Measurements from ENCODE around the gene BRWD1.

The BRWD1 gene

DNA sequence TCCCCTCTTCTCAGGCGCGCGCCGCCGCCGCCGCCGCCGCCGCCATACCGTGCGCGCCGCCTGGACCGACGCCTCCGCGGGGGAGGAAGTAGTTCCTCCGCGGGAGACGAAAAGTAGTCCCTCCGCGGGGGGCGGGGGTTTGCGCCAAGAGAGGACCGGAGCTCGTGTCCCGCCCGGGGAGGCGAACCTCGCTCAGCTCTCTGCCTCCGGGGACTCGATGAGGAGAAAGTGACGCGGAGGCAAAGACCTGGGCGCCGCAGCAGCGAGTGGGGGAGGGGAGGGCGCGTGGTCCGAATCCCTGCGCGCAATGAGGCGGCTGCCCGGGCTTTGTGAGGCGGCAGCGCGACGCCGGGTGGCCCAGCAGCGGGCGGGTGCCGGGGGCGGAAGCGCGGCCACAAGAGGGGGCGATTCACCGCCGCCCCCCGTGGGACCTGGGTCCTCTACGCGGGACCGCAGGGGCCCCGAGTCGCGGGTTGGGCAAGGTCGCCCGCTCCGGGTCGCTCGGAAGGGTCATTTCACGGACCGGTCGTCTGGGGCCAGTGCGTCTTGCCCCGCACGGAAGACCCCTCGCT, at the start of gene BRWD1:
Gene BRWD1, minus strand, starts transcription at position 62 of the 572 bp plus-strand sequence. CDS start 141 bp downstream, outside the sequence.
- peak; percentile 85 for DNase-seq (ENCODE audit: low spot score)

DNA sequence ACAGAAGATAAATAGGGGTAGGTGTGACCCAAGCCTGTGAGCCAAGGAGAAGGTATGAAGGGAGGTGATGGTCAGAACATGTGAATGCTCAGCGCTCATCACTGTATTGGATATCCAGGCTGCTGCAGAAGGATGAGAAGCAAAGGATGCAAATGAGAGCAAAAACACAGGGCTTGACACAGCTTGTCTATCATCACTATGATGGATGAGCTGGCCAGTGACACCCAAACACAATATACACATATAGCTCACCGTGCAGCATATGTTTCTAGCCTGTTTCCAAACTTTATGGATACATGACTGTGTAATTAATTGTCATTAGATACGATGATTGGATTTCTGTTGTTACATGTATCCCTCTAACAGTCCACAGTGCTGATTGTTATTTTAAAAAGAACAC, 49.3 kb upstream of the BRWD1 start:
- DNase-seq (ENCODE audit: low spot score), result no peak

DNA sequence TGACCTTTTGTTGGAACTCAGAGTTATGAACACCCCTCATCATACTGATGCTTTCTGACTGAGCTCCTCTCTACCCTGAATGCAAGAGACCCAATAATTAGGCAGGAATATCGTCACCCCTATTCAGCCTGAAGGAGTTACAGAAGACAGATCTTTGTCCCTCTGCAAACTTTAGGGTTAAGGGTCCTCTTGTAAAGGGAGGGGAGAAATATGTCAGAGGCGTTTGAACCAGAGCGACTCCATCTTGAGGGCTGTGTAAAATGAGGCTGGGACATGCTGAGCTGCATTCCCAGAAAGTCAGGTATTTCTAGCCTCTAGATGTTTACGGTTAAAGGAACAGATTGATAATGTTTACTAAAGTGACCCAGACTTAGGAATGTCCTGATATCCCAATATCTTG, 46.0 kb upstream of the BRWD1 start:
- no peak for DNase-seq (ENCODE audit: low spot score)

DNA sequence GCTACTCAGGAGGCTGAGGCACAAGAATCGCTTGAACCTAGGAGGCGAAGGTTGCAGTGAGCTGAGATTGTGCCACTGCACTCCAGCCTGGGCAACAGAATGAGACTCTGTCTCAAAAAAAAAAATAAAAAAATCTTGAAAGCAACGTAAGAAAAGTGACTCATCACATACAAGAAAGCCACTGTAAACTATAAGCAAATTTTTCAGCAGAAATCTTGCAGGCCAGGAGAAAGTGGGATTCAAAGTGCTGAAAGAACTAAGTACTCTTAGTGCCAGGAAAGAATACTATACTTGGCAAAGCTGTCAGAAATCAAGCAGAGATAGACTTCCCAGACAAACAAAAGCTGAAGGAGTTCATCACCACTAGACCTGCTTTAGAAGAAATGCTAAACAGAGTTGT, 39.9 kb upstream of the BRWD1 start:
- DNase-seq (ENCODE audit: low spot score), result no peak

DNA sequence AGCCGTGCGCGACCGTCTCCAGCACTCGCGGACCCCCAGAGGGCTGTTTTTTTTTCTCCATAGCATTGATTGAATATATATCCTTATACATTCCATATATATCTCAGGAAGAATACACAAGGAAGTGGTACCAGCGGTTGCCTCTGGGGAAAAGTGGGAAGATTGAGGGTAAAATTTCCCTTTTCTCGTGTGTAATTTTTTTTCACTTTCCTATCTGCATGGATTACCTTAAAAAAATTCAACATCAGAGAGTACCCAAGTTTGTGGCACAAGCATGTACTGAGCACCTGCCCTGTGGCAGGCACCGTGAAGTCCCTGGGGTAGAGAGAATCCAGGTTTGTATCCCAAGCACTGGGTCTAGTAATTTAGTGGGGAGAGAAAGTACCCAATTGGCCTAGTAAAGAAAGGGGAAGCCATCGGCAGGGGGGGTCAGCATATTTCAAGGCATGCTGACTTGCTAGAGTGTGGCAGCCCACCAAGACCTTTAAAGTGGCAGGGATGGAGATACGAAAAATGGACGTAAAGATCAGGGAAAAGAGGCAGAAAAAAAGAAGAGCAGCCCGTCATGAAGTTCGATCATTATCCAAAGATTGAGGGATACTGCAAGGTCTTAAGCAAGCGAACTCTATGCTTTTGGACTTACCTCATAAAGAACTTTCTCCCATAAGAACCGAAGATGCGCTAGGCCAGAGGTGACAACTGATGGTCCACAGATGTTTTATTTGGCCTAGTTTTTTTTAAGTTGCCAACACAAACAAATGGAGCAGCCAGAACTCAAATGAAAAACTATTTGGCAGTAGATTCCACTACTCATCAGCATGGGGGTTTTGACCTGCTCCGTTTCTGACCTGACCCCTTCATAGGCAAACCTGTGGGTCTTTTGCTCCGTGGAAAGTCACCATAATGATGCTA, 36.9 kb upstream of the BRWD1 start:
- no peak for DNase-seq (ENCODE audit: low spot score)

DNA sequence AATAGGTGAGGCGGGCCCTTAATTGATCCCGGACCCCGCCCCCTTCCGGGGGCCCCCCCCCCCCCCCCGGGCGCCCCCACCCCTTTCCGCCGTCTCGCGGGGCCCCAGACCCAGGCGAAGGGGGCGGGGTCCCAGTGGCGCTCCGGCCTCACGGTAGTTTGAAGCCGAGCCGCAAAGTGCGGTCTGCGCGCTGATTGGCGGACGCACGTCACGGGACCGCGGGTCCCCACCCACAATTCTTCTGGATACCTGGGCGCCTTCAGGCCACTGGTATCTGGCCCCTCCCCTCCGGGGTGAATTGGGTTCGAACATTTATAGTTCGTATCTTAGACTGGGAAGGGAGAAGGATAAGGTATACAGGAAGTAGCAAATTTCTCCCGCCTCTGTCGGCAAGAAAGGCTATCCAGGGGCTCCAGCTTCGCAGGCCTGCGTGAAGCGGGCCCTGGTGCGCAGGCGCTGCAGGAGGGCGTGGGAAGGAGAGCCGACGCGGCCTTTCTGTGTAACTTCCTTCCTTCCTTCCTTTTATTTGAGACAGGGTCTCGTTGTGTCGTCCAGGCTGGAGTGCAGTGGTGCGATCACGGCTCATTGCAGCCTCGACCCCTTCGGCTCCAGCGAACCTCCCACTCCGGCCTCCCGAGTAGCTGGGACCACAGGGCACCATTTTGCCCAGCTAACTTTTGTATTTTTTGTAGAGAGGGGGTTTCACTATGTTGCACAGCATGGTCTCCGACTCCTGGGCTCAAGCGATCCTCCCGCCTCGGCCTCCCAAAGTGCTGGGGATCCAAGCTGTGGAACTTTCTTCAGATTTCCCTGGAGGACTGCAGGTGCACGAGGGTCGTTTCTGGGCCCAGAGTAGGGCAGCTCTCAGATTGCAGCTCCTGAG, 36.0 kb upstream of the BRWD1 start:
- DNase-seq (ENCODE audit: low spot score), result peak; percentile 96

DNA sequence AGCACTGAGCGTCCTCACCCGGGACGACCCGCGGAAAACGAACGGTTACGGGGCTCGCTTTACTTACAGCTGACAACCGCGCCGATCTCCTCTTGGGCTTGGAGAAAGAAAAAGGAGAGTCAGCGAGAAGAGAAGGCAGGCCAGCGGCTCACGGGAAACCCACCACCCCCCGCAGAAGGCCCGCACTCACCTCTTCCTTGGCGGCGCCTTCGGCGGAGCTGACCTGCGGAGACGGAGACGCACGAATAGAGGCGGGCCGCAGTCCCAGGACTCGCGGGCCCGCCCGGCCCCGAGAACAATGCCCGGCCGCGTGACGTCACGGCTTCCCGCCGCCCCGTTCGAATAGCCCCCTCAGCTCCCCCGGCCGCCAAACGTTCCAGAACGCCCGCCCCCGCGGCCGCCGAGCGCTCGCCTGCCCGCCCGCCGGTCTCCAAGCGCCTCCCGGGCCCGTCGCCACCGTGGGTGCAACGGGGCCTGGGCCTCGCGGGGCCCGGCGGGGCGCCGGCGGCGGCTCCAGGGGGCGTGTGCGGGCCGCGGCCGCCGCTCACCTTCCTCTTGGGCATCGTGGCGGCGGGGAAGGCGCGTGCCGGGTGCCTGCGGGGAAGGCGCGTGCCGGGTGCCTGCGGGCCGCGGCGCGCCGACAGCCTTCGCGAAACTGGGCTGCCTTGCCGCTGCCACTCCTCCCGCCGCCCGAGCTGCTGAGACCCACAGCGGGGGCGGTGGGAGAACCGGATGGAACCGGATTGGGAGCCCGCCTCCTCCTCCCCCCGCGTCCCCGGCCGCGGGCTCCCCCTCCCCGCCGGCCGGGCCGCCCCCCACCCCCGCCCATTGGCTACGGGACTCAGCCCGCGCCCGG, 35.2 kb upstream of the BRWD1 start, which contains the start of gene HMGN1:
Gene HMGN1, minus strand, starts transcription at position 734 of the 856 bp plus-strand sequence. Its CDS starts 171 bp downstream, at position 563.
- peak; percentile 90 for DNase-seq (ENCODE audit: low spot score)

DNA sequence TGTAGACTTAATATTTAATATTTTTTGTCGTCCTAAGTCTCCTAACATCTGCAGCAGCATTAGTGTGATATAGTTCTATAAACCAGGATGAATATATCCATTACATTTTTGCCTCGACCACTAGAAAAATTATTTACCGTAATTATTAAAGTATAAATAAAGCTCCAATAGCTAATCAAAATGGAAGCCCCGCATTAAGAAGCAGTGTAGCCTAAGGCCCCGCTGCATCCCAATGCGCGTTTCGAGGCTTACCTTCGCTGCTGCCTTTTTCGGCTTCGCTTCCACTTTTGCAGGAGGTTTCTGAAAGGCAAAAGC, 34.6 kb upstream of the BRWD1 start:
- DNase-seq (ENCODE audit: low spot score), result no peak

DNA sequence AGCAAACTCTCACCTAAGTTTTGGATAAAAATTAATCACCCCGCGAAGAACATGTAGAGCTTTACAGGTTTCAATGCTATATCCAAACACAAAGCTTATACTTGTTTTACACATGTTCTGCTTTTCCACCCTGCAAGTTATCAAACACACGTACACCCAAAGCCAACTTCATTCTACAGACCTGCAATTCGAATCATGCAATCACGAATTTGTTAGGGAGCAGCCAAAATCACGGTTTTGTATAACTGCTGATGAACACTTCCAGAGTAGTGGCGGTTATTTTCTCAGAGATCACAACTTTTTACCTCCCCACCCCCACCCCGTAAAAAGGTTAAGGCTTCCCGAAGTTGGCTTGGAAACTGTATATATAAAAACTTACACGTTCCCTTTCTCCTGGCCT, 34.1 kb upstream of the BRWD1 start:
- DNase-seq (ENCODE audit: low spot score), result no peak

DNA sequence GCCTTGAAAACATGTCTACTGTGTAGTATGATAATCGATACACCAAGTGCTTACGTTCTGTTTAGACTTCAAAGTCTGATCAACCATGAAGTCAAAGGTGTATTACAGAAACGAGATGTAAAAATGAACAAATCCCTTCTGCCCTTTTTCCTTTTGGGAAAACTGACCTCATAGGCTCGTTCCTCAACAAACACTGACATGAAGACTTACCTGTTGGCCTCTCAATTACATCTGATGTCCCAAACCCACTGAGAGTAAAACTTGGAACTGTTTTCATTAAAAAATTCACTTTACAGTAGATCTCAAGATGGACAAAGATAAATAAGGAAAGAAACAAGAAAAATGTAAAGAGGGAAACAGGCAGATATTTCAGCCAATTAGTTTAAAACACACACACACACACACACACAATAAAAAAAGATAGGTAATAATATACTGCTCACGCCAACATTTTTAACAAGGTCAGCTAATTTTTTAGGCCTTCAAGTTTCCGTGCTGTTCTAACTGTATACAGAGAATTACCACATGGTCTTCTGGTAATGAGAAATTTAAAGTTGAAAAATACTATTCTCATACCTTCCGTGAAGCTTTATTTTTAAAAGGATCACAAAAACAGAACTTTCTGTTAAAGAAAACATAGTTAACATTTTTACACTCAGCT, 33.4 kb upstream of the BRWD1 start:
- DNase-seq (ENCODE audit: low spot score), result no peak

DNA sequence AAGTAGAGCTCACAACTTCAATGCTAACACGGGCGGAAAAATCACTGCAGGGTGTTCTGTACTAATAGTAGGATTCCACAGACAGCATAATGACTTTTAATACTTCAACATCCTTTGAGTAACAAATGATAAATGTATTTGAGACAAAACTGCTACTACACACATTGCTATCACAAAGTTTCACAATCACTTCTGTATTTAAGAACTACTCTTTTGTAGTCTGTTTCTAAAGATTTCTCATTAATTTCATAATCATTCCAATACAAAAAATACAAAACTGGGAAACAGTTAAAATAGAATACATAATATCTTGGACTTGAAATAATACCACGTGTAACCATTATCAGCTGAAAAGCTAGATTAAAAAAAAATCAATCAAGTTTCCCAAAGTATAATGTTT, 32.8 kb upstream of the BRWD1 start:
- no peak for DNase-seq (ENCODE audit: low spot score)

DNA sequence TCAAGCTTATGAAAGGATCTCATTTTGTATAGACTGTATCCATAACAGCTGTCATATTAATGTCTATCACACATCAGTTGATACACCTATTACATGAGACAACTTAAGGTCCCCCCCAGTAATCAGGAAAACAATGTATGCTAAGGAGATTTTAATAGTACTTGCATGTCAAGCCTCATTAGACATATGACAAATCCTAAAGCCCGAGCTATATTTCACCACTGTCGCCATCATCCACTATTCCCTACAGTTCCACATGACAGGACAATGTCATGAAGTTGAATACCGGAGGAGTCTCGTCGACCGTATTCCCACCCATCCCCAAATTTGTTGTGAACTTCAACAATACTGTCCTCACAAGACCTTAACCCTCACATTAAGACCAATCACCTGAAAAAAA, 32.0 kb upstream of the BRWD1 start:
- DNase-seq (ENCODE audit: low spot score), result no peak

DNA sequence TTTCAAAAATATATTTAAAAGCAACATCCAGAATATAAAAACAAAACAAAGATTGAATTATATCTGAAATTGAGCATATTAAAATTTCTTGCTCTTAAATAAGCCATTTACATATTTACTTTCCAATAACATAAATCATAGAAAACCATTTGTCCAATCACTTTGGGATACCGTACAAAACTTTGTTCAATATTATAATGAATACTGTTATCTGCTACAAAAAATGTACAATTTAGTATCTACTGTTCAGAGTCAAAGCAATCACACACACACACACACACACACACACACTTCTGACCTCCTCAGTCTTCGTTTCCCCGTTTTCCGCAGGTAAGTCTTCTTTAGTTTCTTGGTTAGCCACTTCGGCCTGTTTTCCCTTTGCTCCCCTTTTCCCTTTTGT, 31.4 kb upstream of the BRWD1 start:
- DNase-seq (ENCODE audit: low spot score), result no peak

DNA sequence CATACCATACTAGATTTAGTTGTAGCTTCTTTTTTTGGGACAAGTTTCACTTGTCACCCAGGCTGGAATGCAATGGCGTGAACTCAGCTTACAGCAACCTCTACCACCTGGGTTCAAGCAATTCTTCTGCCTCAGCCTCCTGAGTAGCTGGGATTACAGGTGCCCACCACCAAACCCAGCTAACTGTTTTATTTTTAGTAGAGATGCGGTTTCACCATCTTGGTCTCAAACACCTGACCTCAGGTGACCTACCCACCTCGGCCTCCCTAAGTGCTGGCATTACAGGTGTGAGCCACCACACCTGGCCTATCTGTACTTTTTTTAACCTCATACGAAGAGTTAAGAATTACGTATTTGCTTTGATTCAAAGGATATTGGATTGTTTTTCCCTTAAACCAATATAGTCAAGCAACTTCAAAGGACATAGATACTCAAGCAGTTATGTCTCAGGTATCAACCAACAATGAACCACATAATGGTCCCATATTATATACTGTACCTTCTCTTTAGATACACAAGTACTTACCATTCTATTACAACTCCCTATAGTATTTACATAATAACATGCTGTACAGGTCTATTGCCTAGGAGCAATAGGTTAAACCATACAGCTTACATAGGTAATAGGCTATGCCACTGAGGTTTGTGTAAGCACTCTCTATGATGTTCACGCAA, 28.0 kb upstream of the BRWD1 start:
- DNase-seq (ENCODE audit: low spot score), result no peak

DNA sequence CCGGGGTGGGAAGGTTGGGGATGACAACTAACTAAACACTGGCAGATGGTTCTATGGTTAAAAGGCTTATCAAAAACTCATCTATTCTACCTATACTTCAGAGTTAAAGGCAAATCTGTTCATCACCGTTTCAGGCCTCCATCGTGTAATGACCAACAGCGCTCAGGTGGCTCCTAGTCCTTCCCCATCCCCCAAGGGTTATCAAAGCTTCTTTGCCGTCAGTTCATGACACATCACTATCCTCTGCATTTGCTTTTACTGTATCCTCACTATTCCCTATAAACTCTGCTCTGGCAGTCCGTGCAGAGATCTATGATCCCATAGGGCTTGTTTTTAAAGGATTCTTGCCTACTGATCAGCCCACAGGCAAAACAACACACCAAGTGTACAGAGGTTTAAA, 27.3 kb upstream of the BRWD1 start:
- no peak for DNase-seq (ENCODE audit: low spot score)

DNA sequence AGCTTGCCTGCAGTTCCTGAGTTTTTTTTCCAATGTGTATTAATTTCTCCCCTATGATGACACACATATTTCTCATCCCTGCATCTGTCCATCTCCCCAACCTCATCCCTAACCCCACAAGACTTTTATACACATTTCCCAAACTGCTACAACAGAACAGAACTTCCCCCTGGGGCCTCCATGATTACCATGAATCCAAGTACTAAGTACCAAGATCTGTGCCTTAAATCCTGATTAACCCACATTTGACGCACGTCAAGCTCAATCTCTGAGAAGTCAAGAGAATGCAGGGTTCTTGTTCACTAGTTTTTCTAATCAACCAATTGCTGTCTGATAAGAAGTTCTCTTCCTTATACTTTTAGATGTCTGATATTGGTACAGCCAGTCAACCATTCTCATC, 25.8 kb upstream of the BRWD1 start:
- no peak for DNase-seq (ENCODE audit: low spot score)

DNA sequence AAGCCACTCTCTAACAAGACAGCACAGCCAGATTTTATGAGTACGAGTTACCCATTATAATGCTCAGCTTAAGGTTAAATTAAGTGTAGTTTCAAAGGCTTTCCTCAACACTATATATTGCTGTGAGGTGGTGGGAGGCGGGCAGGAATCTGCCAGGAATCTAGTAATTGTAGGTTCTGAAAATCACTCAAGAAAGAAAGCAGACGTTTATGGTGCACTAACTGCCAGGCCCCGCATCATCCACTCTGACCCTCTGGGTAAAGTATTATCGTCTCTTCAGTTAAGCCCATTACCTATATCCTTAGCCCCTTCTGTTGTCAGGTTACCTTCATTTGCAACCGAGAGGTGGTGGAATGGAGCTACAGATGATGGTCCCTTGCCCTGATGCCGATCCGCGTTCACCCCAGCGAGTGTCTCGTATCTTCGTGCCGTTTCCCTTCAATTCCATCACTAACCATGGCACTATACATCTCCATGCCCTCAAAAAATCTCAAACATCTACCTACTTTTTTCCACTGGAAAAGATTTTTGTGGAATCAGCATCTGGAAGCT, 23.1 kb upstream of the BRWD1 start:
- DNase-seq (ENCODE audit: low spot score), result no peak

DNA sequence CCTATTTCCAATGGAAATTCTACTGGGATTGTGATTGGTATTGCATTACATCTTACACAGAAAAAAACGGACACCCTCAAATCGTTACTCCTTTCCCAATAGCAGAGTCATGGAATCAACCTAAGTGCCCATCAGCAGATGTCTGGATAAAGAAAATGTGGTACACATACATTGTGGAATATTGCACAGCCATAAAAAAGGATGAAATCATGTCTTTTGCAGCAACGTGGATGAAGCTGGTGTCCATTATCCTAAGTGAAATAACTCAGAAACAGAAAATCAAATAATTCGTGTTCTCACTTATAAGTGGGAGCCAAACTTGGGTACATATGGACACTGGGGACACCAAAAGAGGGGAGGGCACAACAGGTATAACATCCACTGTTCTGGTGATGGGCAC, 21.2 kb upstream of the BRWD1 start:
- DNase-seq (ENCODE audit: low spot score), result no peak

DNA sequence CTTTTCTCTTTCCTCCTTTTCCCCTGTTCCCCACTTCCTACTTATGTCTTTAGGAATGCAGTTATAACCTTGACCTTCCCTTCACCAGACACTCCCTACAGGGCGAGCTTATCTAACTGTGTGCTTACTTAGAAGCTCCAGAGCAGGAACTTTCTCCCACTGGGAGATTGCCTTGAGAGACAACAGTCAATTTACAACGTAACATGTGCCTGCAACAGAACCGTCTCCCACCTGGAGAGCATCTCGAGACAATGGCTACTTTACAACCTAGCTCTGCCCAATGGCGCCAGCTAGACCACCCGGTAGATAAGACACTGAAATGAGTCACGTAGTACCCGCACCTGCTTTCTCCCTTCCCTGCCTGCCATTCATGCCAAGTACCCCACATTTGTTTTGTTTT, 18.7 kb upstream of the BRWD1 start:
- no peak for DNase-seq (ENCODE audit: low spot score)

DNA sequence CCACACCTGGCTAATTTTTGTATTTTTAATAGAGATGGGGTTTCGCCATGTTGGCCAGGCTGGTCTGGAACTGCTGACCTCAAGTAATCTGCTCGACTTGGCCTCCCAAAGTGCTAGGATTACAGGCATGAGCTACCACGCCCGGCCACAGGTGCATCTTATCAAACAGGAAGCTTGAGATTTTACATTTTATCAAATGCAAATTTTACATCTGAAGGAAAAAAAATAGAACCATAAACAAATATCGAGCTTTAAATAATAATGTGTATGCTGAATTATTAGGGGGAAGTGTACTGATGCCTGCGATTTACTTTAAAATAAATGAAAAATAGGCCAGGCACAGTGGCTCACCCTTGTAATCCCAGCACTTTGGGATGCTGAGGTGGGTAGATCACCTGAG, 16.6 kb upstream of the BRWD1 start:
- DNase-seq (ENCODE audit: low spot score), result no peak

All from hepatic stellate cell (primary cell).